H1 (cell line): ENCODE data around the gene NPTX1. TPM values are rescaled to one million over a fixed set of nuclear protein-coding genes. Genes with fewer than 3 reads are reported as not detected.

Experiments
- CTCF ChIA-PET: fragments of 300-600 bp; sonication (Branson Sonifier 250); formaldehyde crosslinking; loops from one replicate; lab custom pipeline; 2021; ENCODE audit not compliant: partially characterized antibody; lab: Charles Lee
- POLR2A ChIA-PET: fragments of 300-600 bp; sonication (Branson Sonifier 250); formaldehyde crosslinking; loops from one replicate; lab custom pipeline; 2021; ENCODE audit warnings: inconsistent platforms; ENCODE audit not compliant: partially characterized antibody; lab: Charles Lee
- DNase-seq, 2 experiments: peaks; one replicate each; pipeline versions ENCODE4 v3.0.0 to v3.0.0-alpha.2; 2010 to 2022; ENCODE audit warnings: low spot score in 2 of 2, low read depth in 1 of 2, mixed read lengths in 1 of 2
- FAIRE-seq: peaks from 2 replicates; lab custom pipeline; 2011; peaks lifted over from hg19 to GRCh38; lab: Jason Lieb, UNC
- H2AFZ ChIP-seq: 2 replicates; pipeline ENCODE4 v1.8.1; 2012; ENCODE audit warnings: low read length, inconsistent platforms
- H2AK5ac ChIP-seq: 2 replicates; pipeline ENCODE4 v1.6.1; 2013; ENCODE audit warnings: low read depth, low read length
- H2BK120ac ChIP-seq: replicated peaks from 2 replicates; pipeline ENCODE3; 2013; ENCODE audit warnings: low read depth, low read length, inconsistent platforms
- H2BK12ac ChIP-seq: 2 replicates; pipeline ENCODE4 v1.6.1; 2013; ENCODE audit warnings: low read depth, low read length
- H2BK15ac ChIP-seq: 2 replicates; pipeline ENCODE4 v1.6.1; 2013; ENCODE audit warnings: low read length
- H2BK20ac ChIP-seq: 2 replicates; pipeline ENCODE4 v1.6.1; 2013; ENCODE audit warnings: low read length
- H2BK5ac ChIP-seq: 2 replicates; pipeline ENCODE4 v1.6.1; 2013; ENCODE audit warnings: low read depth, low read length
- H3K14ac ChIP-seq: 2 replicates; pipeline ENCODE4 v1.6.1; 2013; ENCODE audit warnings: inconsistent platforms; ENCODE audit not compliant: insufficient read length
- H3K18ac ChIP-seq: 2 replicates; pipeline ENCODE4 v1.6.1; 2013; ENCODE audit warnings: low read length; ENCODE audit errors: extremely low read depth
- H3K23ac ChIP-seq: 2 replicates; pipeline ENCODE4 v1.6.1; 2013; ENCODE audit warnings: inconsistent platforms; ENCODE audit not compliant: insufficient read length
- H3K23me2 ChIP-seq: 2 replicates; pipeline ENCODE4 v1.6.1; 2013; ENCODE audit warnings: low read depth, low read length
- H3K27ac ChIP-seq: 2 replicates; pipeline ENCODE4 v1.6.1; 2011; ENCODE audit warnings: low read depth, low read length, inconsistent platforms
- H3K27me3 ChIP-seq, 4 experiments: replicated peaks in 1 of 4; 1 replicate in 1 of 4; 2 replicates in 3 of 4; pipeline versions ENCODE4 v1.6.1 to v1.8.1; 2011 to 2013; ENCODE audit warnings: low read length in 3 of 4, mild to moderate bottlenecking in 3 of 4, inconsistent platforms in 2 of 4, mixed read lengths in 2 of 4, moderate library complexity in 1 of 4; ENCODE audit not compliant: control insufficient read depth in 3 of 4, insufficient read depth in 3 of 4; ENCODE audit errors: extremely low read depth in 1 of 4
- H3K36me3 ChIP-seq, 4 experiments: 2 replicates each; pipeline versions ENCODE4 v1.6.1 to v1.8.1; 2011 to 2013; ENCODE audit warnings: mild to moderate bottlenecking in 4 of 4, low read length in 3 of 4, moderate library complexity in 2 of 4, control low read depth in 1 of 4, inconsistent platforms in 1 of 4; ENCODE audit not compliant: insufficient read depth in 4 of 4, control insufficient read depth in 2 of 4
- H3K4ac ChIP-seq: replicated peaks from 2 replicates; pipeline ENCODE3; 2013; ENCODE audit warnings: low read length, low read depth, mixed read lengths, inconsistent platforms; ENCODE audit not compliant: insufficient read length
- H3K4me1 ChIP-seq, 4 experiments: replicated peaks in 1 of 4; 1 replicate in 1 of 4; 2 replicates in 3 of 4; pipeline versions ENCODE4 v1.6.1 to v1.8.1; 2011 to 2013; ENCODE audit warnings: low read length in 3 of 4, inconsistent platforms in 2 of 4, mixed read lengths in 1 of 4; ENCODE audit not compliant: insufficient read depth in 4 of 4, control insufficient read depth in 3 of 4
- H3K4me2 ChIP-seq, 2 experiments: 2 replicates each; pipeline versions ENCODE4 v1.6.1 to v1.8.1; 2011 to 2013; ENCODE audit warnings: low read depth in 2 of 2, low read length in 2 of 2, control low read depth in 1 of 2, inconsistent platforms in 1 of 2, mild to moderate bottlenecking in 1 of 2; ENCODE audit not compliant: insufficient read depth in 1 of 2
- H3K4me3 ChIP-seq, 4 experiments: fragments of 200-600, 300-600 bp in 1 of 4; sonication (generic), shearing (Covaris generic), sonication (Bioruptor Twin) in 1 of 4; 2 replicates each; pipeline versions ENCODE4 v1.5.1 to v1.8.1; 2011 to 2016; ENCODE audit warnings: low read length in 4 of 4, low read depth in 3 of 4, control low read depth in 2 of 4, inconsistent platforms in 2 of 4, mild to moderate bottlenecking in 2 of 4, mixed read lengths in 1 of 4, moderate library complexity in 1 of 4; ENCODE audit not compliant: insufficient read depth in 2 of 4; ENCODE audit errors: extremely low read depth in 1 of 4
- H3K56ac ChIP-seq: replicated peaks from 2 replicates; pipeline ENCODE3; 2013; ENCODE audit warnings: low read depth, mild to moderate bottlenecking, mixed read lengths, low read length, inconsistent platforms; ENCODE audit not compliant: insufficient read length
- H3K79me1 ChIP-seq: 2 replicates; pipeline ENCODE4 v1.6.1; 2013; ENCODE audit warnings: low read depth, low read length, control low read depth
- H3K79me2 ChIP-seq, 2 experiments: 2 replicates each; pipeline versions ENCODE4 v1.6.1 to v1.8.1; 2012 to 2013; ENCODE audit warnings: low read length in 2 of 2, mild to moderate bottlenecking in 2 of 2, inconsistent platforms in 1 of 2; ENCODE audit not compliant: insufficient read depth in 2 of 2, control insufficient read depth in 1 of 2
- H3K9ac ChIP-seq, 4 experiments: replicated peaks in 1 of 4; 1 replicate in 1 of 4; 2 replicates in 3 of 4; pipeline versions ENCODE4 v1.6.1 to v1.8.1; 2011 to 2013; ENCODE audit warnings: low read depth in 3 of 4, low read length in 3 of 4, control low read depth in 2 of 4, mild to moderate bottlenecking in 2 of 4, moderate library complexity in 2 of 4, inconsistent platforms in 1 of 4; ENCODE audit errors: extremely low read depth in 1 of 4
- H3K9me3 ChIP-seq, 2 experiments: 2 replicates each; pipeline versions ENCODE4 v1.6.1 to v1.8.1; 2012 to 2013; ENCODE audit warnings: mild to moderate bottlenecking in 2 of 2, moderate library complexity in 2 of 2, control low read depth in 1 of 2, inconsistent platforms in 1 of 2, low read depth in 1 of 2, low read length in 1 of 2, mixed read lengths in 1 of 2; ENCODE audit not compliant: insufficient read depth in 2 of 2
- H4K20me1 ChIP-seq, 2 experiments: replicated peaks in 1 of 2; 2 replicates each; pipeline versions ENCODE3 to v1.8.1; 2011 to 2013; ENCODE audit warnings: inconsistent platforms in 2 of 2, low read length in 2 of 2, mild to moderate bottlenecking in 1 of 2; ENCODE audit not compliant: insufficient read depth in 2 of 2, control insufficient read depth in 1 of 2
- H4K5ac ChIP-seq: 2 replicates; pipeline ENCODE4 v1.6.1; 2013; ENCODE audit warnings: low read length, low read depth, mixed read lengths, inconsistent platforms; ENCODE audit not compliant: insufficient read length
- H4K8ac ChIP-seq: 2 replicates; pipeline ENCODE4 v1.8.0; 2013; ENCODE audit warnings: mild to moderate bottlenecking, moderate library complexity, low read length, inconsistent platforms; ENCODE audit not compliant: insufficient read depth; ENCODE audit errors: extremely low read depth
- H4K91ac ChIP-seq: replicated peaks from 2 replicates; pipeline ENCODE3; 2013; ENCODE audit warnings: low read length, mixed read lengths, inconsistent platforms; ENCODE audit not compliant: insufficient read length
- ATF3 ChIP-seq: IDR thresholded peaks from 2 replicates; pipeline ENCODE4 v1.6.1; 2011; ENCODE audit warnings: low read depth, mild to moderate bottlenecking, low read length; ENCODE audit not compliant: insufficient read depth
- BACH1 ChIP-seq: IDR thresholded peaks from 2 replicates; pipeline ENCODE4 v1.6.1; 2012; ENCODE audit warnings: low read length, improper control_type of control experiment
- RAD21 ChIP-seq, 2 experiments: IDR thresholded peaks in 1 of 2; conservative IDR thresholded peaks in 1 of 2; 2 replicates each; pipeline ENCODE4 v1.6.1; 2011; ENCODE audit warnings: low read depth in 2 of 2, low read length in 2 of 2, improper control_type of control experiment in 1 of 2, inconsistent platforms in 1 of 2, mild to moderate bottlenecking in 1 of 2, moderate library complexity in 1 of 2
- TAF1 ChIP-seq: IDR thresholded peaks from 2 replicates; pipeline ENCODE4 v1.6.1; 2011; ENCODE audit warnings: mild to moderate bottlenecking, low read depth, low read length
- WGBS, 2 experiments: shearing (Covaris generic) in 1 of 2; methylation state at CpG; one replicate each; pipeline versions ENCODE4 v1.1.6 to v1.1.7; 2013 to 2015; ENCODE audit warnings: low lambda C conversion rate in 2 of 2, mixed read lengths in 2 of 2, inconsistent platforms in 1 of 2, low coverage in 1 of 2, missing lambda C conversion rate in 1 of 2; ENCODE audit not compliant: insufficient replicate concordance in 2 of 2, insufficient coverage in 1 of 2, insufficient read length in 1 of 2; ENCODE audit errors: extremely low coverage in 1 of 2, missing lambda C conversion rate in 1 of 2; 5-methylcytosine and 5-hydroxymethylcytosine counted together
- polyA plus RNA-seq, 7 experiments: library from polyadenylated mRNA; depleted of rRNA in 3 of 7; stranded (reverse) in 5 of 7; unstranded in 2 of 7; fragments of >200 nt in 5 of 7; fragments of 200-250 nt in 2 of 7; gene quantifications; 1 replicate in 5 of 7; 2 replicates in 1 of 7; 4 replicates in 1 of 7; pipeline versions ENCODE4 v1.2.1 to v1.2.3, GENCODE V29; 2011 to 2013; ENCODE audit warnings: missing spikeins in 2 of 7, mixed read lengths in 2 of 7
- total RNA-seq: library from RNA; stranded (reverse); fragmentation: NEBNext Ultra II Directional; extraction: Animal tissue kit (Norgen Biotek cat#: 25700); gene quantifications from 2 replicates; pipeline ENCODE4 v1.2.1, GENCODE V29; 2021

Gene NPTX1
- total and polyA plus RNA-seq, 2 of the 8 experiments (the other 6 are each of a cell fraction or from before 2014, with no cell fraction given) = 12.0 to 17.9 TPM

- FAIRE-seq = no peak
- POLR2A ChIA-PET = no interaction called here
- TF ChIP-seq ATF3 (no peak), RAD21 (IDR thresholded peaks at IDR 0.05 in 1 of 2, conservative IDR thresholded peaks at IDR 0.05 in 1 of 2; ENCODE audit: low read depth in 2 of 2, low read length in 2 of 2) (no peak), BACH1 (no peak), TAF1 (no peak)
Observed at GRCh38 chr17:80517641-80518040, 41.2 kb upstream of the NPTX1 start.

More at GRCh38 chr17:80517641-80518040, 41.2 kb upstream of the NPTX1 start:
- H3K27ac ChIP-seq = no peak overlapping the region
- H3K4ac ChIP-seq = no peak overlapping the region
- no peak overlapping the region for H3K18ac ChIP-seq
- no peak overlapping the region for H2AK5ac ChIP-seq
- H3K23me2 ChIP-seq = peaks cover 5% of the 10 kb centered on the region; the same call in 1 of the 2 replicates
- no peak overlapping the region for H3K9ac ChIP-seq
- no peak overlapping the region for H3K23ac ChIP-seq
- H2BK120ac ChIP-seq = no peak overlapping the region
- 82% methylated on average over 3 of the region's 3 CpGs; no CpG with 5 or more reads in 1 of the 2 experiments for WGBS, 2 experiments
- no peak overlapping the region for H2BK5ac ChIP-seq
- H2AFZ ChIP-seq = no peak overlapping the region
- peaks cover 0 to 3% (median under 1%) of the 10 kb centered on the region in 4 experiments; a peak in 2 of 7 replicates for H3K4me1 ChIP-seq
- DNase-seq = no peak
- CTCF ChIA-PET = interaction anchor here (4.2 kb wide), 1 partner anchor 59 kb away, joined by 16 read pairs; no protein-coding TSS in a partner anchor
- no peak overlapping the region for H4K8ac ChIP-seq
- H2BK20ac ChIP-seq = no peak overlapping the region
- H4K91ac ChIP-seq = no peak overlapping the region
- H3K79me1 ChIP-seq = no peaks in the 10 kb centered on the region
- H4K5ac ChIP-seq = no peak overlapping the region
- peaks cover 0 to 2% of the 10 kb centered on the region in 2 experiments for H4K20me1 ChIP-seq
- no peak overlapping the region for H2BK15ac ChIP-seq
- H3K27me3 ChIP-seq = peaks cover 0 to 5% (median 2%) of the 10 kb centered on the region in 4 experiments; a peak in 4 of 7 replicates
- H3K36me3 ChIP-seq = no peaks in the 10 kb centered on the region
- no peaks in the 10 kb centered on the region for H3K9me3 ChIP-seq
- H3K4me3 ChIP-seq = no peak overlapping the region
- no peak overlapping the region for H3K14ac ChIP-seq
- no peaks in the 10 kb centered on the region for H3K79me2 ChIP-seq
- no peak overlapping the region for H2BK12ac ChIP-seq
- H3K4me2 ChIP-seq = no peak overlapping the region
- no peak overlapping the region for H3K56ac ChIP-seq
